ENCODE measurements around the gene KCTD16. TPM values are rescaled to one million over a fixed set of nuclear protein-coding genes. Genes with fewer than 3 reads are reported as not detected.

KCTD16 gene
- total RNA-seq, 4 donors from 2014 or later, result 0.03 TPM; not detected in 3

DNA sequence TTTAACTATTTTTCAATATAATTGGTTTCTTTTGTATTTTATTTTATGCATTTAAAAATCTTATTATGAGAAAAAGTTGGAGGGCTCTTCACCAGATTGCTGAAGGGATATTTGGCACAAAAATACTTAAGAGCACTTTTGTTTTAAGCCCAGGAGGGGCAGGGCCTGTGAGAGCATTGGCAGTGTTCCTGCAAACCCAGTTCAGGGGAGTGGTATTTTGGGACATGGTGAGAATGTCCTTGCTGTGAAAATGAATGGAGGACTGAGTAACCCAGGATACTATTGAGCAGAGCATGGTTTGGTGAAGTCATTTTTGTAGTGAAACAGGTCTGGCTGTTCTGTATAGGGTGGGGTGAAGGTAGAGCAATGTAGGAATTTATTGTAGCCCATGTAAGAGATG, 121.4 kb downstream of the KCTD16 start:
- TF ChIP-seq POLR2AphosphoS5 (IDR thresholded peaks at IDR 0.05) (no peak), EP300 (IDR thresholded peaks at IDR 0.05) (no peak)
- TF ChIP-seq, protein P1, sequence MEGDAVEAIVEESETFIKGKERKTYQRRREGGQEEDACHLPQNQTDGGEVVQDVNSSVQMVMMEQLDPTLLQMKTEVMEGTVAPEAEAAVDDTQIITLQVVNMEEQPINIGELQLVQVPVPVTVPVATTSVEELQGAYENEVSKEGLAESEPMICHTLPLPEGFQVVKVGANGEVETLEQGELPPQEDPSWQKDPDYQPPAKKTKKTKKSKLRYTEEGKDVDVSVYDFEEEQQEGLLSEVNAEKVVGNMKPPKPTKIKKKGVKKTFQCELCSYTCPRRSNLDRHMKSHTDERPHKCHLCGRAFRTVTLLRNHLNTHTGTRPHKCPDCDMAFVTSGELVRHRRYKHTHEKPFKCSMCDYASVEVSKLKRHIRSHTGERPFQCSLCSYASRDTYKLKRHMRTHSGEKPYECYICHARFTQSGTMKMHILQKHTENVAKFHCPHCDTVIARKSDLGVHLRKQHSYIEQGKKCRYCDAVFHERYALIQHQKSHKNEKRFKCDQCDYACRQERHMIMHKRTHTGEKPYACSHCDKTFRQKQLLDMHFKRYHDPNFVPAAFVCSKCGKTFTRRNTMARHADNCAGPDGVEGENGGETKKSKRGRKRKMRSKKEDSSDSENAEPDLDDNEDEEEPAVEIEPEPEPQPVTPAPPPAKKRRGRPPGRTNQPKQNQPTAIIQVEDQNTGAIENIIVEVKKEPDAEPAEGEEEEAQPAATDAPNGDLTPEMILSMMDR (IDR thresholded peaks at IDR 0.05), result no peak
- DNase-seq (ENCODE audit: low spot score in 2 of 2), result no peak
- no peak overlapping the region for H3K27ac ChIP-seq
- H3K4me1 ChIP-seq, result no peaks in the 10 kb centered on the region
- H3K9me3 ChIP-seq, result no peaks in the 10 kb centered on the region
- no peaks in the 10 kb centered on the region for H3K36me3 ChIP-seq
- no peaks in the 10 kb centered on the region for H3K27me3 ChIP-seq
- H3K4me3 ChIP-seq, result no peak overlapping the region

DNA sequence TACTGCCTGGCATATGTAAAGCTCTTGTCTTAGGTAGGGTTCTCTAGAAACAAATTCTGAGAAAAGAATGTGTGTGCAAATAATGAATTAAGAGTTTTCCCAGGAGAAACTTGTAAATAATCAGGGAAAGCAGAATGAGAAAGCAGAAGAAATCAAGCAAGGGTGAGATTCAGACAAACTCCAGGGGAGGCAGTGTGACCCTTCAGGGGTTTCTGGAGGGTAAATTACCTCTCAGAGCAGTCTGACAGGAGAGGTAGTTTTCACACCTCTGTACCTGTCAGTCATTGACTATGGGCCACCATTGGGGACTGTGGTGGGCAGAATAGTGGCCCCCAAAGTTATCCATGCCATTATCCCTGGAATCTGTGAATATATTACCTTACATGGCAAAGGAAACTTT, 124.6 kb downstream of the KCTD16 start:
- no peak overlapping the region for H3K27ac ChIP-seq
- no peaks in the 10 kb centered on the region for H3K9me3 ChIP-seq
- H3K36me3 ChIP-seq, result no peaks in the 10 kb centered on the region
- H3K4me3 ChIP-seq, result no peak overlapping the region
- no peak for TF ChIP-seq POLR2AphosphoS5 (IDR thresholded peaks at IDR 0.05)
- TF ChIP-seq EP300 (IDR thresholded peaks at IDR 0.05), result no peak
- TF ChIP-seq POLR2A (IDR thresholded peaks at IDR 0.05), result no peak
- TF ChIP-seq, protein P1 (IDR thresholded peaks at IDR 0.05), result no peak
- no peaks in the 10 kb centered on the region for H3K27me3 ChIP-seq
- H3K4me1 ChIP-seq, result no peaks in the 10 kb centered on the region
- no peak for DNase-seq (ENCODE audit: low spot score in 2 of 2)

DNA sequence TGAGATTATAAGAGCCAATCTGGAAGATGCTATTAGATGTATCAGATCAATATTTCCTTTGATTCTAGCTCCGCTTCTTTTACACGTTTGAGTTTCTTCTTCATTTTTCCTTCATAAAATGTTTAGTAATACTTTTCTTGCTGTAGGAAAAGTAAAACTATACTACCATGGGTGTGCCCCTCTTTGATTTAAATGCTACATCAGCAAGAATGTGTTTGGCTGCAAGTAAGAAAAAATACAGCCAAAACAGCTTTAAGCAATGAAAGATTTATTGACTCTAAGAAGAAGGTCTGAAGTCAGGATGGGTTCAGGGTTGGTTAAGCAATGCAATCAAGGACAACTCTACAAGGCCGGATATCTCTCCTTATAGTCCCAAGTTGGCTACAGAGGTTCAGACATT, 126.4 kb downstream of the KCTD16 start:
- Histone ChIP-seq H3K9me3 (no peaks in the 10 kb centered on the region), H3K4me3 (no peak overlapping the region), H3K27me3 (no peaks in the 10 kb centered on the region), H3K4me1 (no peaks in the 10 kb centered on the region), H3K36me3 (no peaks in the 10 kb centered on the region), H3K27ac (no peak overlapping the region)
- TF ChIP-seq, protein P1 (IDR thresholded peaks at IDR 0.05), result no peak
- no peak for TF ChIP-seq EP300 (IDR thresholded peaks at IDR 0.05)
- no peak for TF ChIP-seq POLR2AphosphoS5 (IDR thresholded peaks at IDR 0.05)
- TF ChIP-seq POLR2A (IDR thresholded peaks at IDR 0.05), result no peak
- no peak for DNase-seq (ENCODE audit: low spot score in 2 of 2)
- 64% methylated on average over 3 of the region's 3 CpGs for WGBS

DNA sequence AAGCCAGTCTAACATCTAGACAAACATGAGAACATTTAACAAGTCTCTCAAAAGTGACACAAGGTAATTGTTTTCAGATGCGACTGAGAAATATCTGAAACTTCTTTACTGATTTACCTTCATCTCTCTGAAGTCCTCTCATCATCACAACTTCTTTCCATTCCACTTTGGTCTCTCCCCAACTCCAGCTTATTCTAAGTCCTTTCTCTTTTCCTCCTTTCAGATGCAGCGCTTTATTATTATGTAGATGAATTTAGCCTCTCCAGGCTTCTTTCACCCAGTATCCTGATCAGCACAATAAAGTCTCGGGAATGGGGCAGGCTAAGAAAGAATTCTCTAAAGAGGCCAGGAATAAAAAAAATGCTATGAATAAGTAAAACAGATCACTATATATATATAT, 128.0 kb downstream of the KCTD16 start:
- TF ChIP-seq POLR2A (IDR thresholded peaks at IDR 0.05), result no peak
- Histone ChIP-seq H3K9me3 (no peaks in the 10 kb centered on the region), H3K27ac (no peak overlapping the region), H3K27me3 (no peaks in the 10 kb centered on the region), H3K4me3 (no peak overlapping the region), H3K4me1 (no peaks in the 10 kb centered on the region), H3K36me3 (no peaks in the 10 kb centered on the region)
- no peak for DNase-seq (ENCODE audit: low spot score in 2 of 2)
- WGBS, result 78% methylated on average over 3 of the region's 3 CpGs

DNA sequence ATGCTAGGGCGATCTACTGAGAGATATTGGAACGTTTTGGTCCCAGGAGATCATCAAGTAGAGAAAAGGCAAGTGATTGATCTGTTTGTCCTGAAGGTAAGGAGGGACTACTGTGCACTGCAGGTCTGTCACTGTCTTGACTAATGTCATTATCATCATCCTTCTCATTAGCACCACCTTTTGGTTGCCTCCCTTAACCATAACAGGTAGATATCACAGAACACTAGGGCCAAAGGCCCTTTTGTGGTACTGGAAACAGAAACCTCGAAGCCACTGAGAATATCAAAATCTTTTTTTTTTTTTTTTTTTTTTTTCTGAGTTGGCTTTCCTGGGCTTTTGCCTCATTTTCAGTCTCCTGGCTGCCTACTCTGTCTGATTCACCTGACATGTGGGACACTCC, 134.0 kb downstream of the KCTD16 start:
- Histone ChIP-seq H3K9me3 (no peaks in the 10 kb centered on the region), H3K27me3 (no peaks in the 10 kb centered on the region), H3K27ac (no peak overlapping the region), H3K4me3 (no peak overlapping the region), H3K4me1 (no peaks in the 10 kb centered on the region), H3K36me3 (no peaks in the 10 kb centered on the region)
- DNase-seq (ENCODE audit: low spot score in 2 of 2), result no peak
- TF ChIP-seq EP300 (IDR thresholded peaks at IDR 0.05) (no peak), POLR2A (IDR thresholded peaks at IDR 0.05) (no peak), POLR2AphosphoS5 (IDR thresholded peaks at IDR 0.05) (no peak)
- TF ChIP-seq, protein P1 (IDR thresholded peaks at IDR 0.05), result no peak
- WGBS, result 77% methylated on average over 3 of the region's 3 CpGs

DNA sequence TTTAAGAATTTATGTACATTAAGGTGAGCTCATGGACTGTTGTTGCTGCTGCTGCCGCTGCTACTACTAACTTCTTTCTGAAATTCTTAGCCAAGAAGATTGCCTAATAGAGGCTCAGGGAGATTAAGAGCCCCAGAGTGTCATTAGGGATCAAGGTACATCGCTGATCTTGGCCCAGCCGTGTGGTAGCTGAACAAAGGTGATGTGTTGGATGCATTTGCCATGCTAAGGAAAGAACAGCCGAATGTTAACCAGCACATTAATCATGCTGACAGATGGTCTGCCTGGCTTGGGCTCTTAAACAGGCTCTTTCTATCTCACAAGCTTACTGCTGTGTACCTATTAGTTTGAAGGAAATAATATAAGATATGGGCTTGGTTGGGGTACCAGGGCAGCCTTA, 137.1 kb downstream of the KCTD16 start:
- H3K36me3 ChIP-seq, result no peaks in the 10 kb centered on the region
- DNase-seq (ENCODE audit: low spot score in 2 of 2), result no peak
- H3K27me3 ChIP-seq, result peaks cover 4% of the 10 kb centered on the region
- H3K27ac ChIP-seq, result no peak overlapping the region
- H3K9me3 ChIP-seq, result no peaks in the 10 kb centered on the region
- no peak overlapping the region for H3K4me3 ChIP-seq
- TF ChIP-seq EP300 (IDR thresholded peaks at IDR 0.05), result no peak
- TF ChIP-seq, protein P1 (IDR thresholded peaks at IDR 0.05), result no peak
- TF ChIP-seq POLR2A (IDR thresholded peaks at IDR 0.05), result no peak
- TF ChIP-seq POLR2AphosphoS5 (IDR thresholded peaks at IDR 0.05), result no peak
- WGBS, result 56% methylated on average over 4 of the region's 4 CpGs
- H3K4me1 ChIP-seq, result no peaks in the 10 kb centered on the region

Measured in suprapubic skin (tissue), 4 donors.